Adrenal gland (tissue), 12 donors: ENCODE data around the gene ENPP5. TPM values are rescaled to one million over a fixed set of nuclear protein-coding genes. Genes with fewer than 3 reads are reported as not detected.

ENCODE experiments used
- DNase-seq, 7 donors: peaks; one replicate each; pipeline ENCODE4 v3.0.0-alpha.2; 2019 to 2020
- H3K27ac ChIP-seq, 5 donors: fragments of 200-600 bp; sonication (generic) in 4 of 5; 1 replicate in 3 of 5; 2 replicates in 2 of 5; pipeline versions ENCODE4 v1.5.1 to v1.8.0; 2016 to 2020; ENCODE audit warnings: mild to moderate bottlenecking in 1 of 5
- H3K27me3 ChIP-seq: fragments of 200-600 bp; 2 replicates; pipeline ENCODE4 v1.8.0; 2021
- H3K36me3 ChIP-seq, 2 donors: fragments of 200-600 bp; replicated peaks in 1 of 2; 1 replicate in 1 of 2; 2 replicates in 1 of 2; pipeline versions ENCODE4 v1.5.1 to v1.8.0; 2018 to 2022
- H3K4me1 ChIP-seq, 2 donors: fragments of 200-600 bp; replicated peaks in 1 of 2; 1 replicate in 1 of 2; 2 replicates in 1 of 2; pipeline versions ENCODE4 v1.5.1 to v1.8.0; 2018 to 2021
- H3K4me3 ChIP-seq, 4 donors: fragments of 200-600 bp; sonication (generic) in 3 of 4; one replicate each; pipeline ENCODE4 v1.5.1; 2016 to 2018
- H3K9me3 ChIP-seq, 3 donors: fragments of 200-600 bp; sonication (generic) in 1 of 3; replicated peaks in 1 of 3; 1 replicate in 2 of 3; 2 replicates in 1 of 3; pipeline versions ENCODE4 v1.5.1 to v1.8.0; 2016 to 2021
- CTCF ChIP-seq, 6 experiments: fragments of 450-650 bp in 4 of 6; fragments of 200-600 bp in 2 of 6; sonication (generic) in 1 of 6; IDR thresholded peaks; 1 replicate in 5 of 6; 2 replicates in 1 of 6; pipeline versions ENCODE4 v1.5.1 to v1.8.0; 2016 to 2021; ENCODE audit warnings: antibody characterized with exemption in 6 of 6, mild to moderate bottlenecking in 2 of 6, moderate library complexity in 1 of 6
- POLR2A ChIP-seq, 2 donors: fragments of 450-650 bp; IDR thresholded peaks; one replicate each; pipeline ENCODE4 v1.6.1; 2017; ENCODE audit warnings: antibody characterized with exemption in 2 of 2, mild to moderate bottlenecking in 2 of 2, moderate library complexity in 1 of 2
- WGBS, 4 donors: extraction: QIAGEN DNeasy Blood & Tissue Kit in 2 of 4; methylation state at CpG; one replicate each; pipeline versions ENCODE4 v1.1.5 to v1.1.7; 2013 to 2017; 5-methylcytosine and 5-hydroxymethylcytosine counted together
- intact Hi-C, 2 donors: fragments of 100-400 bp; cut with DNase I; formaldehyde crosslinking; loops; one replicate each; pipeline versions ENCODE4 v1.14.1 to v1.15.0; 2022 to 2023
- polyA plus RNA-seq, 3 donors: library from polyadenylated mRNA; stranded (reverse); fragments of 200-250 nt in 2 of 3; fragments of 350-450 nt in 1 of 3; fragmentation: Illumina TruSeq in 1 of 3; extraction: RNeasy Lipid Tissue Mini Kit (QIAGEN cat#74804) in 1 of 3; gene quantifications; one replicate each; pipeline ENCODE4 v1.2.3, GENCODE V29; 2013 to 2014
- total RNA-seq, 9 donors: library from RNA; depleted of rRNA in 4 of 9; stranded (reverse); fragments of >200 nt in 4 of 9; fragments of 120-200 nt in 1 of 9; fragmentation: NEBNext Ultra II Directional in 1 of 9; extraction: Animal tissue kit (Norgen Biotek cat#: 25700) in 1 of 9; gene quantifications; one replicate each; pipeline versions ENCODE4 v1.1.0 to v1.2.4, GENCODE V29; 2013 to 2023
- donor health status: healthy with polysubstance abuse.
- donor health status: Bipolar disorder and iron deficiency.
- donor health status: DM: yes; HTN: yes; CAD: no.
- donor health status: DM: no; HTN: no; CAD: no.
- donor health status: DM: no; HTN: no; CAD: no.
- donor health status: DM: yes; HTN: yes; CAD: no.

The ENPP5 gene
- total and polyA plus RNA-seq, 12 donors: 2.2 to 25.7 (median 9.2) TPM

GRCh38 chr6:46211917-46212316, 41.1 kb upstream of the ENPP5 start:
- Histone ChIP-seq H3K36me3 (no peaks in the 10 kb centered on the region), H3K27me3 (no peaks in the 10 kb centered on the region), H3K4me3 (no peak overlapping the region), H3K27ac (no peak overlapping the region), H3K9me3 (no peaks in the 10 kb centered on the region), H3K4me1 (peaks cover 0 to 3% of the 10 kb centered on the region in 2 donors)
- WGBS, 4 donors: 100% methylated on average over 1 of the region's 1 CpG
- TF ChIP-seq CTCF (IDR thresholded peaks at IDR 0.05) (no peak), POLR2A (IDR thresholded peaks at IDR 0.05) (no peak)
- DNase-seq: no peak
- intact Hi-C loops: no loop called here

GRCh38 chr6:46210294-46210693, 39.5 kb upstream of the ENPP5 start:
- intact Hi-C loops: no loop called here
- TF ChIP-seq POLR2A (IDR thresholded peaks at IDR 0.05): no peak
- TF ChIP-seq CTCF (IDR thresholded peaks at IDR 0.05): no peak
- Histone ChIP-seq H3K27ac (no peak overlapping the region), H3K36me3 (no peaks in the 10 kb centered on the region), H3K9me3 (no peaks in the 10 kb centered on the region), H3K4me3 (no peak overlapping the region), H3K27me3 (no peaks in the 10 kb centered on the region), H3K4me1 (no peaks in the 10 kb centered on the region)
- 82 to 87% (median 83%) methylated on average over 5 of the region's 5 CpGs for WGBS, 4 donors
- no peak for DNase-seq

DNA sequence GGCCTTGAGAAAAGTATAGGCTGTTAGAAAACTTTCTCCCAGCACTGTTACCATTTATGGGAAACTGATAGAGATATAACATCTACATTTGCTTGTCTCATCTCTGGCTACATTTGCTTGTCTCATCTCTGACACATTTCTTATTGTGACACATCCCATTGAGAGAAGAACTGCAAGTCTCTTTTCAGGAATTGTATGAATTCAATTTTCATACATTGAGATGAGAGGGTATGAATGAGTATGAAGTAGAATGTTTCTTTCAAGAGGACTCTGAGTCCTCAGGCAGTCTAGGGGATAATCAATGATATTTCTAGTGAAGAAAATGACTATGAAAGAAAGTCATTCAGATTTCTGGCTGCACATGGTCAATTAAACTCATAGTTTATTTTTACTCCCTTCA, 37.5 kb upstream of the ENPP5 start:
- no peak for TF ChIP-seq CTCF (IDR thresholded peaks at IDR 0.05)
- no peak for TF ChIP-seq POLR2A (IDR thresholded peaks at IDR 0.05)
- no peaks in the 10 kb centered on the region for H3K4me1 ChIP-seq
- no peaks in the 10 kb centered on the region for H3K27me3 ChIP-seq
- intact Hi-C loops: no loop called here
- no peaks in the 10 kb centered on the region for H3K36me3 ChIP-seq
- H3K9me3 ChIP-seq: no peaks in the 10 kb centered on the region
- H3K4me3 ChIP-seq: no peak overlapping the region
- no peak overlapping the region for H3K27ac ChIP-seq
- DNase-seq: no peak

DNA sequence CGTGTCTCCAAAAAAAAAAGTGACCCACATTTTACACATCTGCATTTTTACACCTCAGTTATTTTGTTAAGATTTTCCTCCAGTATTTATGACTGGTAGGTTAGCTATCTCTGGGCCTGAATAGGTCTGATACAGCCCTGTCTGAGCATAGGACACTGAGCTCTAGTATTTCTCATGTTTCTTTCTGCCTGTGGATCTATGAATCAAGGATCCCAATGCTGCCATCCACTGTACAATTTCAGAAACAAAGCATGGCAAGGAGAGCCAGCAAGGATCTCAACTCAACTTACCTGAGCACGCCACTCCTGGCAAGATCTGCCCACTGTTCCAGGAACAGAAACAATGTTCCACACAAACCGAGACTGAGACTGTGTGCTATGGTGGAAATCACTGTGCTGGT, 36.4 kb upstream of the ENPP5 start:
- WGBS, 4 donors: 81 to 94% (median 92%) methylated on average over 3 of the region's 3 CpGs
- TF ChIP-seq POLR2A (IDR thresholded peaks at IDR 0.05) (no peak), CTCF (IDR thresholded peaks at IDR 0.05) (no peak)
- Histone ChIP-seq H3K27me3 (no peaks in the 10 kb centered on the region), H3K4me1 (no peaks in the 10 kb centered on the region), H3K4me3 (no peak overlapping the region), H3K9me3 (no peaks in the 10 kb centered on the region), H3K36me3 (no peaks in the 10 kb centered on the region), H3K27ac (no peak overlapping the region)
- intact Hi-C loops: no loop called here
- DNase-seq: no peak
